WTC11 (cell line): ENCODE results near the gene WNT16. TPM values are rescaled to one million over a fixed set of nuclear protein-coding genes. Genes with fewer than 3 reads are reported as not detected.

ENCODE experiments used
- ATAC-seq: fragments of 200-7000 bp; cut with Tn5 transposase; 2 replicates; pipeline ENCODE4 v1.10.0; 2021; ENCODE audit warnings: mild to moderate bottlenecking, moderate library complexity
- CTCF ChIA-PET: fragments of 300-600 bp; sonication (Branson Sonifier 250); formaldehyde crosslinking; loops from one replicate; lab custom pipeline; 2021; ENCODE audit warnings: antibody characterized with exemption; lab: Charles Lee
- POLR2A ChIA-PET: fragments of 350-600 bp; sonication (Branson Sonifier 250); formaldehyde crosslinking; loops from one replicate; lab custom pipeline; 2021; ENCODE audit warnings: antibody characterized with exemption; lab: Charles Lee
- DNase-seq: peaks from one replicate; pipeline ENCODE4 v3.0.0; 2021; ENCODE audit warnings: low spot score
- H3K27ac Mint-ChIP-seq: 2 replicates; pipeline ENCODE4 v1.8.0; 2021; ENCODE audit warnings: mixed read lengths
- H3K27me3 Mint-ChIP-seq: 2 replicates; pipeline ENCODE4 v1.8.0; 2021; ENCODE audit warnings: low read depth, mild to moderate bottlenecking, moderate library complexity, mixed read lengths
- H3K36me3 Mint-ChIP-seq: 2 replicates; pipeline ENCODE4 v1.8.0; 2021; ENCODE audit warnings: mixed read lengths
- H3K4me1 Mint-ChIP-seq: 2 replicates; pipeline ENCODE4 v1.8.0; 2022; ENCODE audit warnings: mixed read lengths
- H3K4me3 Mint-ChIP-seq: 2 replicates; pipeline ENCODE4 v1.8.0; 2021; ENCODE audit warnings: mild to moderate bottlenecking, moderate library complexity, mixed read lengths
- H3K9me3 Mint-ChIP-seq: 2 replicates; pipeline ENCODE4 v1.8.0; 2021; ENCODE audit warnings: mixed read lengths
- ELF4 ChIP-seq: sonication (generic); formaldehyde crosslinking; IDR thresholded peaks from 2 replicates; pipeline ENCODE4 v1.8.1; 2022; ENCODE audit warnings: low read depth, mild to moderate bottlenecking, moderate library complexity, missing genetic modification reagents
- JAZF1 ChIP-seq: fragments of 250-450 bp; sonication (Bioruptor Pico); IDR thresholded peaks from 2 replicates; pipeline ENCODE4 v1.9.0; 2021; ENCODE audit warnings: moderate library complexity, mild to moderate bottlenecking, inconsistent platforms
- JUN ChIP-seq: sonication (generic); formaldehyde crosslinking; IDR thresholded peaks from 2 replicates; pipeline ENCODE4 v1.8.0; 2023; ENCODE audit warnings: mild to moderate bottlenecking, missing genetic modification reagents
- MYBL2 ChIP-seq: sonication (generic); formaldehyde crosslinking; IDR thresholded peaks from 2 replicates; pipeline ENCODE4 v1.8.1; 2023; ENCODE audit warnings: mild to moderate bottlenecking, moderate library complexity, missing genetic modification reagents
- NFE2L1 ChIP-seq: sonication (generic); formaldehyde crosslinking; IDR thresholded peaks from 2 replicates; pipeline ENCODE4 v1.8.1; 2023; ENCODE audit warnings: missing genetic modification reagents
- total RNA-seq: library from RNA; stranded (reverse); gene quantifications from 3 replicates; pipeline ENCODE4 v1.2.3, GENCODE V29; 2021
- TF ChIP-seq, protein P1 (sequence below): fragments of 250-450 bp; sonication (Bioruptor Pico); conservative IDR thresholded peaks from 2 replicates; pipeline ENCODE4 v1.9.0; 2021; ENCODE audit warnings: mild to moderate bottlenecking
- TF ChIP-seq, protein P2 (sequence below): fragments of 200-600 bp; IDR thresholded peaks from 2 replicates; pipeline ENCODE4 v1.8.0; 2022; ENCODE audit warnings: antibody characterized with exemption
- TF ChIP-seq, protein P3 (sequence below): fragments of 250-450 bp; sonication (Bioruptor Pico); IDR thresholded peaks from 2 replicates; pipeline ENCODE4 v2.1.2; 2022; ENCODE audit warnings: mild to moderate bottlenecking, moderate library complexity
- TF ChIP-seq, protein P4 (sequence below): sonication (generic); formaldehyde crosslinking; IDR thresholded peaks from 2 replicates; pipeline ENCODE4 v1.8.0; 2022; ENCODE audit warnings: mild to moderate bottlenecking, missing genetic modification reagents
- TF ChIP-seq, protein P5 (sequence below): fragments of 250-450 bp; sonication (Bioruptor Pico); IDR thresholded peaks from 2 replicates; pipeline ENCODE4 v1.9.0; 2021; ENCODE audit warnings: mild to moderate bottlenecking
- TF ChIP-seq, protein P6 (sequence below): sonication (generic); formaldehyde crosslinking; IDR thresholded peaks from 2 replicates; pipeline ENCODE4 v1.8.1; 2022; ENCODE audit warnings: low read depth, missing genetic modification reagents, borderline replicate concordance
- TF ChIP-seq, protein P7 (sequence below): sonication (generic); formaldehyde crosslinking; IDR thresholded peaks from 2 replicates; pipeline ENCODE4 v1.8.0; 2022; ENCODE audit warnings: mild to moderate bottlenecking, missing genetic modification reagents

WNT16 gene
- total RNA-seq, 1 experiment from 2014 or later, result 0.33 TPM

DNA sequence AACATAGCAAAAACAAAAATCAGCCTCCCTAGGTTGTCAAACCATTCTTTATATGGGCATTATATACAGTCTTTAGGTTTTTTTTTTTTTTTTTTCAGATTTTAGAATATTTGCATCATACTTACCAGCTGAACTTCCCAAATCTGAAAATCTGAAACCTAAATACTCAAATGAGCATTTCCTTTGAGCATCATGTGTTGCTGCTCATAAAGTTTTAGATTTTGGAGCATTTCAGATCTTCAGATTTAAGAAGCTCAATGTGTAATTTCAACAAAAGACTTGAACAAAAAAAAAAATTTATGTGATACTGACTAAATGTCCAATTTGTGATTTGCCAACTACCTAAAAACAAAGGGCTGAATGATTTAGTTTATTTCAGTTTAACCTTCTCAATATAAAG, 53.7 kb downstream of the WNT16 start:
- no peak for ATAC-seq
- no peak for TF ChIP-seq JAZF1 (CRISPR knock-in tag)
- ChIA-PET POLR2A (interaction anchor here (0.7 kb wide), 1 partner anchor 13 kb away, joined by 4 read pairs; no protein-coding TSS in a partner anchor), CTCF (interaction anchor here (1.2 to 4.9 kb wide), 2 partner anchors 14 to 15 kb away, joined by 3 to 22 read pairs; partner anchors contain the start of gene FAM3C)
- H3K4me3 Mint-ChIP-seq, result no peak overlapping the region
- H3K4me1 Mint-ChIP-seq, result peaks cover 17% of the 10 kb centered on the region
- no peak for DNase-seq
- no peak overlapping the region for H3K27ac Mint-ChIP-seq
- peaks cover 7% of the 10 kb centered on the region; the same call in 1 of the 2 replicates for H3K36me3 Mint-ChIP-seq
- H3K27me3 Mint-ChIP-seq, result no peaks in the 10 kb centered on the region
- H3K9me3 Mint-ChIP-seq, result no peaks in the 10 kb centered on the region

DNA sequence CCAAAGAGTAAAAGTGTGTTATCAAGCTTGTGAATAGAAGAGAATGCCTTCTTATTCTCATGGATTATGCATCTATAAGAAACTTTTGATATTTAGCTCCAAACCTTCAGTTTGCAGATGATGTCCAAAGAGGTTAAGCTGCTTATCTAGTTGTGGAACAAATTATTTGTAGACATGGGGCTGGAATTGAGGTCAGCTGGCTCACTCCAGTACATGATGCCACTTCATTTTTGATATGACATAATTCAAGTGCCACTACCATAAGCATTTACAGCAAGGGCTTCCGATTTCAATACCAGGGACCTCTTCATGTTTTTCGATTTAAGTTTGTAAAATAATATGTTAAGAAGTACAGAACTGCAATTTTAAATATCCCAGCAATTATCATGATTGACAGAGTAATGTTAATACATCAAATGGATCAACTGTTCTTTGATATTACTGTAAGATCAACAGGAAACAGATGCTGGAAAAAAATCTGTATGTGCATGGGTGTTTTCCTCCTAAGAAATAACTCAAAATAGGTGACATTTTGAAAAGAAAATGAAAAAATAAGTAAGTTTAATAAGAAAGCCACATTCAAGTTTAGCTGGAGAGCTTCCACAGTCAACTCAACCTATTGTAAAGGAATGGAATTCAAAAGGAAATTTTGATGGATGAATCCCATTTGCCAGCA, 54.6 kb downstream of the WNT16 start:
- ChIA-PET POLR2A (no interaction called here), CTCF (interaction anchor here (1.2 to 4.9 kb wide), 2 partner anchors 13 to 16 kb away, joined by 3 to 22 read pairs; partner anchors contain the start of gene FAM3C)
- TF ChIP-seq, protein P1, sequence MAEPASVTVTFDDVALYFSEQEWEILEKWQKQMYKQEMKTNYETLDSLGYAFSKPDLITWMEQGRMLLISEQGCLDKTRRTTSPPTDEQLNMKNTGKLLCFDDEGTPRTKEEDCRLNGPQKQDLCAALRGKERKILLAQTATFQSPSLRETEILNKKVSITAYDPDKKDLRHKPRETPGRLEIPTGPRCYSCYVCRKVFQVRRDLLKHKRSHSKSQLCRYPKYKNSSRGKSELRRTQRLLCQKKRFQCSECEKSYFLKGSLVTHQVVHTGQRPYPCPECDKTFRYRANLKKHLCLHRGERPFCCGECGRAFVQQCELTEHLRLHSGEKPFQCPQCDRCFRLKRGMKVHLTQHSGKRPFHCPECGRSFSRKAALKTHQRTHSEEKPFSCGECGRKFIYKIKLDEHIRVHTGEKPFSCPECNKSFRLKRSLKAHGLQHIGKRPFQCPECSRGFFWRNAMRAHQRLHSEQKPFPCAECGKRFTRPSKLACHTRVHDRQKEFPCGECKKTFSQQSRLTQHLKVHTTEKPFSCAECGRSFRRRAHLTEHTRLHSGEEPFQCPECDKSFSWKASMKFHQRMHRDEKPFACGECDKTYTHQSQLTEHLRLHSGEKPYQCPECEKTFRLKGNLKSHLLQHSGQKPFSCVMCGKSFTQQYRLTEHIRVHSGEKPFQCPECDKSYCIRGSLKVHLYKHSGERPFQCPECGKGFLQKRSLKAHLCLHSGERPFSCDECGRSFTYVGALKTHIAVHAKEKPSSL (CRISPR knock-in tag), result no peak
- TF ChIP-seq, protein P2, sequence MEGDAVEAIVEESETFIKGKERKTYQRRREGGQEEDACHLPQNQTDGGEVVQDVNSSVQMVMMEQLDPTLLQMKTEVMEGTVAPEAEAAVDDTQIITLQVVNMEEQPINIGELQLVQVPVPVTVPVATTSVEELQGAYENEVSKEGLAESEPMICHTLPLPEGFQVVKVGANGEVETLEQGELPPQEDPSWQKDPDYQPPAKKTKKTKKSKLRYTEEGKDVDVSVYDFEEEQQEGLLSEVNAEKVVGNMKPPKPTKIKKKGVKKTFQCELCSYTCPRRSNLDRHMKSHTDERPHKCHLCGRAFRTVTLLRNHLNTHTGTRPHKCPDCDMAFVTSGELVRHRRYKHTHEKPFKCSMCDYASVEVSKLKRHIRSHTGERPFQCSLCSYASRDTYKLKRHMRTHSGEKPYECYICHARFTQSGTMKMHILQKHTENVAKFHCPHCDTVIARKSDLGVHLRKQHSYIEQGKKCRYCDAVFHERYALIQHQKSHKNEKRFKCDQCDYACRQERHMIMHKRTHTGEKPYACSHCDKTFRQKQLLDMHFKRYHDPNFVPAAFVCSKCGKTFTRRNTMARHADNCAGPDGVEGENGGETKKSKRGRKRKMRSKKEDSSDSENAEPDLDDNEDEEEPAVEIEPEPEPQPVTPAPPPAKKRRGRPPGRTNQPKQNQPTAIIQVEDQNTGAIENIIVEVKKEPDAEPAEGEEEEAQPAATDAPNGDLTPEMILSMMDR, result no peak
- no peaks in the 10 kb centered on the region for H3K9me3 Mint-ChIP-seq
- H3K4me1 Mint-ChIP-seq, result peaks cover 21% of the 10 kb centered on the region
- ATAC-seq (no peak), DNase-seq (no peak)
- H3K4me3 Mint-ChIP-seq, result no peak overlapping the region
- peaks cover 5% of the 10 kb centered on the region; the same call in 1 of the 2 replicates for H3K36me3 Mint-ChIP-seq
- H3K27ac Mint-ChIP-seq, result no peak overlapping the region
- H3K27me3 Mint-ChIP-seq, result no peaks in the 10 kb centered on the region

DNA sequence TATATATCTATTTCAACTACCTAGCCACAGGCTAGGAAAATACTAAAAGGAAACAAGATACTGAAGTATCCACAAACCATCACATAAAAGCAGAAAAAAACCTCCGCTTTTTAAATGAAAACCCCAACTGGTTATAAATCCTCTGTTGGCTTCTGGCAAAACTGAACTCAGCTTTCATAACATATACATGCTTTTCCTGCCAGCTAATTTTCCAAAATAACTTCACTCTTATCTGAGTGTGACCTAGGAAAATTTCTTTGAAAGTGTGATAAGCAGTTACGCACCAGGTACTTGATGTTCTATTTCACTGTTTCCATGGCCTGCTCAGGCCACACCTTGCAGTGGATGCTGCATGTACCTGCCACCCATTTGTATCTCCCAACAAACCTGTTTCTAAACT, 55.5 kb downstream of the WNT16 start:
- DNase-seq (no peak), ATAC-seq (no peak)
- Mint-ChIP-seq H3K27ac (no peak overlapping the region), H3K36me3 (peaks cover 5% of the 10 kb centered on the region; the same call in 1 of the 2 replicates), H3K9me3 (no peaks in the 10 kb centered on the region), H3K4me1 (peaks cover 30% of the 10 kb centered on the region), H3K4me3 (no peak overlapping the region), H3K27me3 (no peaks in the 10 kb centered on the region)
- TF ChIP-seq, protein P3, sequence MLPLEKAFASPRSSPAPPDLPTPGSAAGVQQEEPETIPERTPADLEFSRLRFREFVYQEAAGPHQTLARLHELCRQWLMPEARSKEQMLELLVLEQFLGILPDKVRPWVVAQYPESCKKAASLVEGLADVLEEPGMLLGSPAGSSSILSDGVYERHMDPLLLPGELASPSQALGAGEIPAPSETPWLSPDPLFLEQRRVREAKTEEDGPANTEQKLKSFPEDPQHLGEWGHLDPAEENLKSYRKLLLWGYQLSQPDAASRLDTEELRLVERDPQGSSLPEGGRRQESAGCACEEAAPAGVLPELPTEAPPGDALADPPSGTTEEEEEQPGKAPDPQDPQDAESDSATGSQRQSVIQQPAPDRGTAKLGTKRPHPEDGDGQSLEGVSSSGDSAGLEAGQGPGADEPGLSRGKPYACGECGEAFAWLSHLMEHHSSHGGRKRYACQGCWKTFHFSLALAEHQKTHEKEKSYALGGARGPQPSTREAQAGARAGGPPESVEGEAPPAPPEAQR (CRISPR knock-in tag), result no peak
- no peak for TF ChIP-seq ELF4 (CRISPR knock-in tag)
- TF ChIP-seq, protein P4, sequence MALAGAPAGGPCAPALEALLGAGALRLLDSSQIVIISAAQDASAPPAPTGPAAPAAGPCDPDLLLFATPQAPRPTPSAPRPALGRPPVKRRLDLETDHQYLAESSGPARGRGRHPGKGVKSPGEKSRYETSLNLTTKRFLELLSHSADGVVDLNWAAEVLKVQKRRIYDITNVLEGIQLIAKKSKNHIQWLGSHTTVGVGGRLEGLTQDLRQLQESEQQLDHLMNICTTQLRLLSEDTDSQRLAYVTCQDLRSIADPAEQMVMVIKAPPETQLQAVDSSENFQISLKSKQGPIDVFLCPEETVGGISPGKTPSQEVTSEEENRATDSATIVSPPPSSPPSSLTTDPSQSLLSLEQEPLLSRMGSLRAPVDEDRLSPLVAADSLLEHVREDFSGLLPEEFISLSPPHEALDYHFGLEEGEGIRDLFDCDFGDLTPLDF (CRISPR knock-in tag), result no peak
- TF ChIP-seq MYBL2 (CRISPR knock-in tag), result no peak
- ChIA-PET POLR2A (no interaction called here), CTCF (interaction anchor here (4.9 kb wide), 1 partner anchor 12 kb away, joined by 22 read pairs; the partner anchor contains the start of gene FAM3C)

DNA sequence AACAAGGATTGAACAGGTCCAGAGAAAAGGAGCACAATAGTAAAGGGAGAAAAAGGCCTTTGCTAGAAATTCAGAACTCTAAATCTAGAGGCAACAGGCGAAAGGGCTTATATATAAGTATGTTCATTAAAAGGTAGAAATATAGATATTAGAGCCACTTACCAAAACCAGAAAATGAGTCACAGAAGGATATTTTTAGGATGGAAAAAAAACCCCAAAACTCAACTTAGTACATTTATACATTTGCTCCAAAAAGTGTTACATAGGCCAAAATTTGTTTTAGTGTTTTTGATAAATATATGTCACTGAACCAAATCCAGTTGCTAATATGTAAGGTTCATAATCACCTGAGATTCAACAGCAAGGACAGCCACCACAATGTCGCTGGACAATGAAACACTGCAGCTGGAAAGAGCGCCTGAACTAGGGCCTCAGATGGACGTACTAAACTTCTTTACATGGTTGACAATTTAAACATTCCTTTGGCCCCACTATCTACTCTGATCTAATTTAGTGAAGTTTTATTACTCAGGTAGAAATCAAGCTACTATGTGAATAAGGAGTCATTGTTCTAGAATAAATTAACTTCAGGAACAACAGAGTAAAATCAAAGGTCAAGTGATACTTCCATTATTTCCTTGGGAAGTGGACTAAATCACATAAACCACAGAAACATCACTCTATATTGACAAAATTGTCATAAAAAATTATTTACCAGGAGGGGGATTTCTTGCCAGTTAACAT, 56.4 kb downstream of the WNT16 start:
- Mint-ChIP-seq H3K27ac (no peak overlapping the region), H3K27me3 (no peaks in the 10 kb centered on the region), H3K4me3 (no peak overlapping the region), H3K4me1 (peaks cover 39% of the 10 kb centered on the region), H3K9me3 (no peaks in the 10 kb centered on the region), H3K36me3 (peaks cover under 1% of the 10 kb centered on the region; the same call in 1 of the 2 replicates)
- ChIA-PET POLR2A (no interaction called here), CTCF (interaction anchor here (0.9 to 4.9 kb wide), 2 partner anchors 11 to 609 kb away, joined by 3 to 22 read pairs; partner anchors contain the start of gene FAM3C)
- DNase-seq (no peak), ATAC-seq (no peak)
- TF ChIP-seq, protein P5, sequence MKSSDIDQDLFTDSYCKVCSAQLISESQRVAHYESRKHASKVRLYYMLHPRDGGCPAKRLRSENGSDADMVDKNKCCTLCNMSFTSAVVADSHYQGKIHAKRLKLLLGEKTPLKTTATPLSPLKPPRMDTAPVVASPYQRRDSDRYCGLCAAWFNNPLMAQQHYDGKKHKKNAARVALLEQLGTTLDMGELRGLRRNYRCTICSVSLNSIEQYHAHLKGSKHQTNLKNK (CRISPR knock-in tag), result no peak
- TF ChIP-seq JUN (CRISPR knock-in tag) (no peak), NFE2L1 (no peak)
- TF ChIP-seq, protein P6, sequence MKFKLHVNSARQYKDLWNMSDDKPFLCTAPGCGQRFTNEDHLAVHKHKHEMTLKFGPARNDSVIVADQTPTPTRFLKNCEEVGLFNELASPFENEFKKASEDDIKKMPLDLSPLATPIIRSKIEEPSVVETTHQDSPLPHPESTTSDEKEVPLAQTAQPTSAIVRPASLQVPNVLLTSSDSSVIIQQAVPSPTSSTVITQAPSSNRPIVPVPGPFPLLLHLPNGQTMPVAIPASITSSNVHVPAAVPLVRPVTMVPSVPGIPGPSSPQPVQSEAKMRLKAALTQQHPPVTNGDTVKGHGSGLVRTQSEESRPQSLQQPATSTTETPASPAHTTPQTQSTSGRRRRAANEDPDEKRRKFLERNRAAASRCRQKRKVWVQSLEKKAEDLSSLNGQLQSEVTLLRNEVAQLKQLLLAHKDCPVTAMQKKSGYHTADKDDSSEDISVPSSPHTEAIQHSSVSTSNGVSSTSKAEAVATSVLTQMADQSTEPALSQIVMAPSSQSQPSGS, result no peak
- TF ChIP-seq, protein P2, result no peak
- TF ChIP-seq, protein P7, sequence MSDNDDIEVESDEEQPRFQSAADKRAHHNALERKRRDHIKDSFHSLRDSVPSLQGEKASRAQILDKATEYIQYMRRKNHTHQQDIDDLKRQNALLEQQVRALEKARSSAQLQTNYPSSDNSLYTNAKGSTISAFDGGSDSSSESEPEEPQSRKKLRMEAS, result no peak
